CMK (cell line): ENCODE results near the gene OR2T3.
"Not testable (repeated sequence)": the region's sequence is repeated elsewhere in the genome, so short reads cannot be mapped to it uniquely, and the experiment has no call there.

Experiments
- DNase-seq: peaks from one replicate; pipeline ENCODE4 v3.0.0-alpha.2; 2010; ENCODE audit warnings: low read depth

OR2T3 gene, protein sequence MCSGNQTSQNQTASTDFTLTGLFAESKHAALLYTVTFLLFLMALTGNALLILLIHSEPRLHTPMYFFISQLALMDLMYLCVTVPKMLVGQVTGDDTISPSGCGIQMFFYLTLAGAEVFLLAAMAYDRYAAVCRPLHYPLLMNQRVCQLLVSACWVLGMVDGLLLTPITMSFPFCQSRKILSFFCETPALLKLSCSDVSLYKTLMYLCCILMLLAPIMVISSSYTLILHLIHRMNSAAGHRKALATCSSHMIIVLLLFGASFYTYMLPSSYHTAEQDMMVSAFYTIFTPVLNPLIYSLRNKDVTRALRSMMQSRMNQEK

GRCh38 chr1:248473051-248473450, at the start of gene OR2T3:
Gene OR2T3 (plus strand): TSS chr1:248473351. CDS start chr1:248473351, 0 bp downstream.
- not testable (repeated sequence) for DNase-seq

- not testable (repeated sequence) for DNase-seq
These were observed 45.5 kb upstream of the OR2T3 start for GRCh38 chr1:248427526-248428191.

DNA sequence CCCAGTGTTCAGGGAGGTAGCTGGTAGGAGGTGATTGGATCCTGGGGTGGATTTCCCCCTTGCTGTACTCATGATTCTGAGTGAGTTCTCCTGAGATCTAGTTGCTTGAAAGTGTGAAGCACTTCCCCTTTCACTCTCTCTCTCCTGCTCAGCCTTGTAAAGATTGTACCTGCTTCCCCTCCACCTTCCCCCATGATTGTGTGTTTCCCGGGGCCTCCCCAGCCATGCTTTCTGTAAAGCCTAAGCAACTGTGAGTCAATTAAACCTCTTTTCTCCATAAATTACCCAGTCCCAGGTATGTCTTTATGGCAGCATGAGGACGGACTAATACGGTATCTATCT, 45.0 kb upstream of the OR2T3 start:
- DNase-seq, result not testable (repeated sequence)

GRCh38 chr1:248431683-248432082, 41.5 kb upstream of the OR2T3 start:
- not testable (repeated sequence) for DNase-seq

- DNase-seq, result not testable (repeated sequence)
These were observed 41.0 kb upstream of the OR2T3 start for GRCh38 chr1:248432201-248432600.

DNA sequence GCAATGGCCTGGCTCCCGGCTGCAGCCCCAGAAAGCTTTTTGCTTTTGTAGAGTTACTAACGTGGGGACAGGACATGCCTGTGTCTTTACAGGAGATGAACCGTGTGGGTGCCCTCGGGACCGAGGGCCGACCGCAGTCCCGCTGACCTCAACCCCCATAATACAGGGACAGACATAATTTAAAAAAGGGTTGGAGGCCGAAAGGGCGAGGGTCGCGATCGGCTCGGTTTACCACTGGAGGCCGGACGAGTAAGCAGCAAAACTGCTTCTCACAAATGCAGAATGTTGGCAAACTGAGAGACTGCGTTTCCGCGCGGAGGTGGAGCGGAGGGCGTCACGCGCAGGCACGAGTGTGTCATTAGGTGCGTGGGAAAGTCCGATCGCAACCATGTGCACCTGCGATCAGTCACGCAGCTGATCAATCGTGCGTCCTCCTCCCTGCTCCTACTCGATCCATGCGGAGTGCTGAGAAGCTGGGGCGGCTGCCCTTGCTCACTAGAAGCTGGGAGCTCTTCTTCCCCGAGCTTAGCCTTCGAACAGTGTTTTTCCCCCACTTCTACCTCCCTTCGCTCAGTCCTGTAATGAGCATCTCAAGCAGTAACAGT, 39.2 kb upstream of the OR2T3 start:
- DNase-seq, result not testable (repeated sequence)

- not testable (repeated sequence) for DNase-seq
These were observed 38.2 kb upstream of the OR2T3 start for GRCh38 chr1:248434913-248435312.

DNA sequence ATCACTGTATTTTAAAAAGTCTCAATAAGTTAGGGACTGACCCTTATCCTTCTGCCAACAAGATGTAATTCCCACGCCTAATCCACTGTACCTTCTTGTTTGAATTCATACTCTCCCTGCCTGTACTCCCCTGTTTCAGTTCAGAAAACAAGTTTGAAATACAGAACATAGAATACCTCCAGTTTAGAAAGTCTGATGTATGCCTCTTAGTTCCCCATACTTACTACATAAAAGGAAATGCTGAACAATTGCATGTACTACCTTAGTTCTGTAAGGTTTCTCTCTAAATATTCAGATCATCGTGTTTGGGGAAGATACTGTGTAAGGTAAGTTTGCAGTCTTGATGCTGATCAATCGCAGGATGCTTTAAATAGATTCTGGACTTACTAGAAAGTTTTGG, 36.8 kb upstream of the OR2T3 start:
- DNase-seq, result not testable (repeated sequence)

GRCh38 chr1:248438668-248439067, 34.5 kb upstream of the OR2T3 start:
- DNase-seq, result not testable (repeated sequence)

DNA sequence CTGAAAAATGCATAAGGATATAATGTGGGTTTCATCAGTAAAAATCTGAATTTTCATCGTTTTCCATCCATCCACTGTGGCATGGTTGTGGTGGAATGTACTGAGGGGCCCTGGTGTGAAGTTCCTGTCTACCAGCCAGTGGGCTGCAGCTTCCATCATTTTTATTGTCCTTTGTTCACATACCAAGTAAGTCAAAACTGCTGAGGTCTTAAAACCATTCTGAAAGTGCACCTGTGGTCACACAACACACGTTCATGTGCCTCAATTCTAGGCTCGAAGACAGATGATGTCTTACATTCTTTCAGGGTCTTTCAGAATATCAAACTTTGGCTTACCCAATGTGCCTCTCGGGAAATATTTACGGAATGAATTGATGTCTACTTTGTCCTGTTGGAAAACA, 33.9 kb upstream of the OR2T3 start:
- not testable (repeated sequence) for DNase-seq

GRCh38 chr1:248442500-248443277, 30.5 kb upstream of the OR2T3 start:
- not testable (repeated sequence) for DNase-seq

DNA sequence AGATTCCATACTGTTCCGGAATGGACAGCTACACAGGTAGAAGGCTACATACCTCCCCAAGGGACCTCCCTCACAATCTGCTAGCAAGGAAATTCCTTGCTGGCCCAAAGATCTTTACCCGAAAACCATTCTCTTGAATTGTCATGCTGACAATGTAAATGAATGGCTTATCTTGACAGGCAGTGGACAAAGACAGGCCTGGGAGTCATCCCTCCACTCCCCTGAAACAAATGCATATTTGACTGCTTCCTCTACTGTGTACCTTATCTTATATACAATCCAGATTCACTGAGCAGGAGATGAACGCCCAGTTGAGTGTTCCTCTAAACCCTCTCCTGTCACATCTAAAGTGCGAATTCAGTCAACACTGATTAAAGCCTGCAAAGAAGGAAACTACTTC, 28.5 kb upstream of the OR2T3 start:
- DNase-seq, result peak; percentile 15

DNA sequence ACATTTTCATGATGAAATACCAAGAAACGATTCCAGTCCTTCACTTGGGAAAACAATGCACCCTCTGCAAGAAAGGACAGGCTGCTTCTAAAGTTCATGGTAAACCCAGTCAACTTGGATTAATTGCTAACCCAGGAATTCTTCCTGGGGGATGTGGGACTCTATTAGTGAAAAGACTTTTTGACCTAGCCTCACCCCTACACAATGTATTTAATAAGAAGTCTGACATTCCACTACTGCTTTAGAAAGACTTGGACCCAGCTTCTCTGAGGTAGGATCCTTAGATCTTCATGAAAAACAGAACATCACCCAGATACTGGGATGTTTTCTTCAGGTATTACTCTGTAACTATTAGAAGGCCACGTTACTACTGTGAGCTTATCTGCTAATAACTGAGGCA, 27.8 kb upstream of the OR2T3 start, which contains the start of gene OR2T2:
OR2T2 (plus strand) TSS at position 239 of the 400 bp plus-strand sequence. CDS start 7,161 bp downstream, outside the sequence.
- DNase-seq, result not testable (repeated sequence)

- DNase-seq, result not testable (repeated sequence)
These were observed 24.6 kb upstream of the OR2T3 start for GRCh38 chr1:248448409-248449074.

DNA sequence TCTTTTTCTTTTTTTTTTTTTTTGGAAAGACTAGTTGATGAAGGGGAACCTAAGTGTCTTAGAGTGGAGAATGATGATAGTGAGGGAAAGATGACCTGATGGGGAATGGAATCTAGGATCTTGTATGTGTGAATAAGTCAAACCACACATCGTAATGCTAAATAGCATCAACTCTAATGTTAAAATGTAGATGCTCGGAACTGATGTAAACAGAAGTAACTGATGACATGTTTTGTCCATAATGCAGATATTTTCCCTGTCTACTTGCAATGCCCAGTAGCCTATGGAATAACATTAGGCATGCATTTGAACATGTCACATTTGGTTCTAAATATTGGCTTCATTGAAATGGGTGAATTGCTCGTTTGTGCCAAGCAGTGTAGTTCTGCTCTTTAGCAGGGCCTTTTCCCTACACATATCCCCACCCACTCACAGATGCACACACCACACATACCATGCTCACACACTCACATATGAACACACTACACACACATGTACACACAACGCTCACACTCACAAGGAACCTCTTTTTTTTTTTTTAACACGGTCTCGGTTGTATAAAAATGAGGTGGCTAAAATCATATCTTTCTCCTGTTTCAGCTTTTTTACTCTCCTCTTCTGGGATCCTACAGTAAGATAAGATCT, 23.2 kb upstream of the OR2T3 start:
- not testable (repeated sequence) for DNase-seq

DNA sequence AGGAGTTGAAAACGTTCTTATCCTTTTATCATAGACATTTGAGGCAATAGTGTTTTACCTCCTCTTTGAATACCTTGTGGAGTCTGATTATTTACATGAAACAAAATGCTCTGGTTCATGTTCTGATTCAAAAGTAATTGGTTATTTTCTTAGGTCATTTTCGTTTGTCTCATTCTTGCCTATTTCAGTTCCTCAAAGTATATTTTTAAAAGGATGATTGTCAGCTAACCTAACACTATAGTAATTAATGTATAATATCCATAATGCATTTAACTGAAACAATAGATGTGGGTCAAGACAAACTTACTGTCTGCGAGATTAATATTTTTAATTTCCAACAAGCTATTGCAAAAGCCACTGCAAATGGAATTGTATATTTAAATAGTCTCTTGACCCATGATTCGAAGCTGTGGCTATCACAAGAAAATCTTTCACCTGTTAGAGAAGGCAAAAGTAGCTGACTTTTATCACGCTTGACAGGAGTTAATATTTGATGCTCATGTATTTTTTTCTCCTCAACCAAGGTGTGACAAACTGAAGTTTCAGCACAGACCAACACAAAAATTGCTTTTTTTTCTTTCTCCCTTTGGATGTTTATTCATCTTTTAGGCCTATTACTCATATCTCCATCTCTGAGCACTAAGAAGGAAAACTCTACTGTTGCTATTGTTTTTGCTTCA, 22.5 kb upstream of the OR2T3 start:
- not testable (repeated sequence) for DNase-seq

- not testable (repeated sequence) for DNase-seq
These were observed 19.5 kb upstream of the OR2T3 start for GRCh38 chr1:248453619-248454018.

- DNase-seq, result not testable (repeated sequence)
These were observed 18.1 kb upstream of the OR2T3 start for GRCh38 chr1:248455045-248455444.

- not testable (repeated sequence) for DNase-seq
These were observed 16.5 kb upstream of the OR2T3 start for GRCh38 chr1:248456635-248457034.

DNA sequence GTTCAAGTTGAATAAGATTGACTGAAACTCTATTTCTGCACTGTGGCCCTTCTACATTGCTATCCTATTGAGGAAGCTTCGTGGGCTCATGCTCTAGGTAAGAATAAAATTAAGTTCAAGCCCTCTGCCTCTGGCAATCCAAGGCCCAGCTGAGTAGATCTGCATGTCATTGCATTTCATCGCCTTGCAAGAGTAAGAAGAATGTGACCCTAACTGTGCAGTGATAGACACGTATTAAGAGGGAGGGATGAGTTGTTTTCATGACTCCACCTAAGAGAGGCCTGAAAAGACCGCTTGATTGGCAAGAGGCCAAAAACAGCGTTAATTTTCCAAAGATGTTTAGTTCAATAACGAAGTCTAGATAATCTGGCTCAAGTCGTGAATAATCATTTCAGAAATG, 14.0 kb upstream of the OR2T3 start:
- not testable (repeated sequence) for DNase-seq
